ENCODE measurements around the gene BRPF3.
"Not testable (repeated sequence)": the region's sequence is repeated elsewhere in the genome, so short reads cannot be mapped to it uniquely, and the experiment has no call there.

Gene BRPF3

DNA sequence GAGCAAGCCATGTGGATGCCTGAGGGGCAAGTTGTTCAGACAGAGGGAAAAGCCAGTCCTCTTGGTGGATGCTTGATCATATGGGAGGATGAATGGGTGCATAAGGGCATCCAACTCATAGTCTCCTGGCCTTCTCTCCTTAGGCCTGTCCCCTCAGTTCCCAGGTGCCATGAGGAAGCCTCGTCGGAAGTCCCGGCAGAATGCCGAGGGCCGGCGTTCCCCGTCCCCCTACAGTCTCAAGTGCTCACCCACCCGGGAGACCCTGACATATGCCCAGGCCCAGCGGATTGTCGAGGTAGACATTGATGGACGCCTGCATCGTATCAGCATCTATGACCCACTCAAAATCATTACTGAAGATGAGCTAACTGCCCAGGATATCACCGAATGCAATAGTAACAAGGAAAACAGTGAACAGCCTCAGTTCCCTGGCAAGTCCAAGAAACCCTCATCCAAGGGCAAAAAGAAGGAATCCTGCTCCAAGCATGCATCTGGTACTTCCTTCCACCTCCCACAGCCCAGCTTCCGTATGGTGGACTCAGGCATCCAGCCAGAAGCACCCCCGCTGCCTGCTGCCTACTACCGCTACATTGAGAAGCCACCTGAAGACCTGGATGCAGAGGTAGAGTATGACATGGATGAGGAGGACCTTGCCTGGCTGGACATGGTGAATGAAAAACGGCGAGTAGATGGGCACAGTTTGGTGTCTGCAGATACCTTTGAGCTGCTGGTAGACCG is 3.8 kb downstream of the BRPF3 start:
- in situ Hi-C loops (cut with HindIII; ENCODE audit: low sequenced_read_pairs): no loop called here

- in situ Hi-C loops (cut with HindIII; ENCODE audit: low sequenced_read_pairs): no loop called here
These were observed 4.6 kb downstream of the BRPF3 start for GRCh38 chr6:36200998-36201596.

GRCh38 chr6:36201612-36202011 is 5.1 kb downstream of the BRPF3 start:
- in situ Hi-C loops (cut with HindIII; ENCODE audit: low sequenced_read_pairs): no loop called here

- in situ Hi-C loops (cut with HindIII; ENCODE audit: low sequenced_read_pairs): no loop called here
These were observed 5.6 kb downstream of the BRPF3 start for GRCh38 chr6:36202101-36202500.

- in situ Hi-C loops (cut with HindIII; ENCODE audit: low sequenced_read_pairs): no loop called here
These were observed 7.7 kb downstream of the BRPF3 start for GRCh38 chr6:36204068-36204753.

GRCh38 chr6:36207155-36207554 is 10.6 kb downstream of the BRPF3 start:
- in situ Hi-C loops (cut with HindIII; ENCODE audit: low sequenced_read_pairs): loop anchor here (5.0 kb wide), 1 partner anchor 95 kb away; no protein-coding TSS in a partner anchor

GRCh38 chr6:36209606-36210005 is 13.1 kb downstream of the BRPF3 start:
- in situ Hi-C loops (cut with HindIII; ENCODE audit: low sequenced_read_pairs): loop anchor here (5.0 kb wide), 1 partner anchor 97 kb away; no protein-coding TSS in a partner anchor

DNA sequence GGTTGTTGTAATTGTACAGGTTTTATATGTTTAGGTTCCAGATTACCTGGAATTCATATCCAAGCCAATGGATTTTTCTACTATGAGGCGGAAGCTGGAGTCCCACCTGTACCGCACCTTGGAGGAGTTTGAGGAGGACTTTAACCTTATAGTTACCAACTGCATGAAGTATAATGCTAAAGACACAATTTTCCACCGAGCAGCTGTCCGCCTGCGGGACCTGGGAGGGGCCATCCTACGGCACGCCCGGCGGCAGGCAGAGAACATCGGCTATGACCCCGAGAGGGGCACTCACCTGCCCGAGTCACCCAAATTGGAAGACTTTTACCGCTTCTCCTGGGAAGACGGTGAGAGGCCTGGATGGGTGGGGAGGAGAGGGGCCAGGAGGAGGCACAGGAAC is 13.6 kb downstream of the BRPF3 start:
- in situ Hi-C loops (cut with HindIII; ENCODE audit: low sequenced_read_pairs): no loop called here

- in situ Hi-C loops (cut with HindIII; ENCODE audit: low sequenced_read_pairs): no loop called here
These were observed 14.5 kb downstream of the BRPF3 start for GRCh38 chr6:36210886-36211595.

DNA sequence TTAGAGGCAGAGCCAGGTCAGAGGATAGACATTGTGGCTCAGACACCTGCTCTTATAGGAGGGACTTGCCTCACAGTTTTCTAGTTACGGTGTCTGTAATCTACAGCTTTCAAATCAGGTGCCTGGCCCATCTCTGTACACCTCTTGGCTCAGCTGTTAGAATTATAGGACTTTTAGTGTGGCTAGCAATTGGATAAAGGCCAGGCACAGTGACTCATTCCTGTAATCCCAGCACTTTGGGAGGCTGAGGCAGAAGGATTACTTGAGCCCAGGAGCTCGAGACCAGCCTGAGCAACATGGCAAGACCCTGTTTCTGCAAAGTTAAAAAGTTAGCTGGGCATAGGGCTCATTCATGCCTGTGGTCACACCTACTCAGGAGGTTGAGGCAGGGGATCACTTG is 20.0 kb downstream of the BRPF3 start:
- in situ Hi-C loops (cut with HindIII; ENCODE audit: low sequenced_read_pairs): no loop called here

DNA sequence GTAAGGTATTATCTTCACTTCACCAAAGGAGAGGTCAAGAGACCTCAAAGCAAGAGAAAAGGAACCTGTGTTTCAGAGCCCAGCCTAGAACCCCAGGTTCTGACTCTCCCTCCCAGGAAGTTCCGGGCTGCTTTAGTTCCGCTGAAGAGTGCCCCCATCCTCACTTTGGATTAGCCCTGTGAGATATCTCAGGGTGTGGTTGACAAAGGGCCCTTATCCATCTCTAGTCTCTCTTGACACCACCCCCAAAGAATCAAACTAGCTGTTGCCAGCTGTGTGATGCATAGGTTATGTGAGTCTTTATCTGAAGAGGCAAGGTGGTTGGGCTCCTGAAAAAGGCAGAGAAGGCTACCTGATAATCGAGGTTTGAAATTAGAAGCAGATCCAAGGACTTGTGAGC is 20.6 kb downstream of the BRPF3 start:
- in situ Hi-C loops (cut with HindIII; ENCODE audit: low sequenced_read_pairs): no loop called here

DNA sequence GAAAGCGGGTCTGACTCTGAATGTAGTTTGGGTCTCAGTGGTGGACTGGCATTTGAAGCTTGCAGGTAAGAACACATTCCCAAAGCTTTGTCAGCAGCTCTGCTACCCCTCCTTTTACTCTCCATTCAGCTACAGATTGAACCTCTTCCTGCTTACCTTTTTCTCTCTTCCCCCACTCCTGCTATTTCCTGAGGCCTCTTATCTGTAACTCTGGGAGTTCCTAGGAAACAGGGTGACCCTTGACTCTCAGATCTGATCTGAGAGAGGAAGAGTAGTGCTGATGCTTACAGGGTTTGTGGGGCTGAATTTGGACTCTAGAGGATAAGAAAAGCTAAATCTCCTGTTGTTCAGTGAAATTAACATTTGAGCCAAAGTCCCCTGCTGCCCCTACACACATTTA is 21.4 kb downstream of the BRPF3 start:
- in situ Hi-C loops (cut with HindIII; ENCODE audit: low sequenced_read_pairs): no loop called here

GRCh38 chr6:36218516-36218915 is 22.0 kb downstream of the BRPF3 start:
- in situ Hi-C loops (cut with HindIII; ENCODE audit: low sequenced_read_pairs): not testable (repeated sequence)

- in situ Hi-C loops (cut with HindIII; ENCODE audit: low sequenced_read_pairs): no loop called here
These were observed 22.5 kb downstream of the BRPF3 start for GRCh38 chr6:36219081-36219480.

GRCh38 chr6:36220226-36220625 is 23.7 kb downstream of the BRPF3 start:
- in situ Hi-C loops (cut with HindIII; ENCODE audit: low sequenced_read_pairs): no loop called here

- in situ Hi-C loops (cut with HindIII; ENCODE audit: low sequenced_read_pairs): no loop called here
These were observed 25.1 kb downstream of the BRPF3 start for GRCh38 chr6:36221674-36222073.

DNA sequence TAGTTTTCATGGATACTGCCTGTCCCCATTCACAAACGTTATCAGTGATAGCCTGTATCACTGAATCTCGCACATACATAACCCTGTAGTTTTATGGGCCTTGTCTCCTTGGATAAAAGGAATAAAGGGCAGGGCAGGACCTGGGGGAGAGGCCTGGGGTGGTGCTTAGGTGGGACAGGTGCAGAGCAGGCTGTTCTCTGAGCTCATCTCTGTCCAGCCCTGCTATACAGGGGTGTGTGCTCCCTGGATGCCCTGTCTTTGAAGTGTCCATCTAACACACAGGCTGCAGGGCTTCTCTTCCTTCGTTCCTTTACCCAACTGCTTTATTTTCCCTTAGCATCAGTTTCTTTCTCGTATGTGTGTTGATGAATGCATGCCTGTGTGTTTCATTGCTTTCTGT is 26.4 kb downstream of the BRPF3 start:
- in situ Hi-C loops (cut with HindIII; ENCODE audit: low sequenced_read_pairs): no loop called here

- in situ Hi-C loops (cut with HindIII; ENCODE audit: low sequenced_read_pairs): no loop called here
These were observed 27.2 kb downstream of the BRPF3 start for GRCh38 chr6:36223706-36224105.

GRCh38 chr6:36224918-36225461 is 28.4 kb downstream of the BRPF3 start:
- in situ Hi-C loops (cut with HindIII; ENCODE audit: low sequenced_read_pairs): no loop called here

DNA sequence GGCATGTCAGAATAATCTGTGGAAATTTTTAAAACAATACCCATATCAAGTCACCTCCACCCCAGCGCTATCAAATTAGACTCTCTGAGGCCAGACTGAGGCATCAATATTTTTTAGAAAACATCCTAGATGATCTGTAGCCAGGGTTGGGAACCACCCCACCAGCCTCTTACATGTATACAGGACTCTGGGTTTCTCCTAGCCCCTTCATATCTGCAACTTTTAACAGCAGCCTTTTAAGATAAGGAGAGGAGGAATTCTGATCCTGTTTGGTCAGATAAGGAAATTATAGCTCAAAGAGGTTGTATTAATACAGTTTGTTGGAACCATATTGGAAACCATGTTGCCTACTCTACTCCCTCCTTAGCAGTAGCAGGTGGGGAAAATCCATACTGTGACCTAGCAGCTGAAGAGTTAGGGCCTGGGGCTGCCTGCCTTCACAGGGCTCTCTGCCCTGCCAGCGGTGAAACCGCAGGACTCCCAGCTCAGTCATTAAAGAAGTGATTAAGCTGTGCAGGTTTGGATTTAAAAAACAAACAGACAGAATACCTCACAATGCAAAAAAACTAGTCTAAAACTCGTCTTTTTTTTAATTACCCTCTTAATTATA is 30.0 kb downstream of the BRPF3 start:
- in situ Hi-C loops (cut with HindIII; ENCODE audit: low sequenced_read_pairs): no loop called here
